DND-41 (cell line): Measurements from ENCODE around the gene PHF19.

ENCODE experiments used
- ATAC-seq: fragments of 200-7000 bp; cut with Tn5 transposase; 3 replicates; pipeline ENCODE4 v1.9.1; 2021; ENCODE audit warnings: low read depth; ENCODE audit not compliant: insufficient read depth
- DNase-seq: peaks from one replicate; pipeline ENCODE4 v3.0.0-alpha.2; 2020
- H2AFZ ChIP-seq: 2 replicates; pipeline ENCODE4 v1.6.0; 2012; ENCODE audit warnings: low read depth, low read length
- H3K27ac ChIP-seq: 2 replicates; pipeline ENCODE4 v1.5.1; 2012; ENCODE audit warnings: low read length, inconsistent platforms
- H3K27me3 ChIP-seq: fragments of 200-600 bp; sonication (generic); 2 replicates; pipeline ENCODE4 v1.6.0; 2012; ENCODE audit warnings: low read length, mild to moderate bottlenecking, inconsistent platforms; ENCODE audit not compliant: insufficient read depth, poor library complexity
- H3K36me3 ChIP-seq: 2 replicates; pipeline ENCODE4 v1.5.1; 2012; ENCODE audit warnings: low read length, inconsistent platforms; ENCODE audit not compliant: insufficient read depth
- H3K4me1 ChIP-seq: 2 replicates; pipeline ENCODE4 v1.5.1; 2012; ENCODE audit warnings: mild to moderate bottlenecking, low read length; ENCODE audit not compliant: insufficient read depth
- H3K4me2 ChIP-seq: 2 replicates; pipeline ENCODE4 v1.6.0; 2012; ENCODE audit warnings: mild to moderate bottlenecking, moderate library complexity, low read length, inconsistent platforms; ENCODE audit not compliant: insufficient read depth
- H3K4me3 ChIP-seq, 2 experiments: fragments of 200-600 bp in 1 of 2; shearing (Covaris generic) in 1 of 2; 2 replicates each; pipeline ENCODE4 v1.5.1; 2012 to 2016; ENCODE audit warnings: inconsistent platforms in 2 of 2, low read length in 2 of 2, mild to moderate bottlenecking in 2 of 2, low read depth in 1 of 2, moderate library complexity in 1 of 2
- H3K79me2 ChIP-seq: 2 replicates; pipeline ENCODE4 v1.6.0; 2012; ENCODE audit warnings: low read length, inconsistent platforms; ENCODE audit not compliant: insufficient read depth
- H3K9ac ChIP-seq: 2 replicates; pipeline ENCODE4 v1.6.0; 2012; ENCODE audit warnings: low read depth, mild to moderate bottlenecking, inconsistent platforms, low read length, moderate library complexity
- H3K9me3 ChIP-seq: 2 replicates; pipeline ENCODE4 v1.5.1; 2012; ENCODE audit warnings: low read length, moderate library complexity, mild to moderate bottlenecking, inconsistent platforms; ENCODE audit not compliant: insufficient read depth, severe bottlenecking
- H4K20me1 ChIP-seq: 2 replicates; pipeline ENCODE4 v1.6.0; 2012; ENCODE audit warnings: low read length; ENCODE audit not compliant: insufficient read depth
- EZH2 ChIP-seq: IDR thresholded peaks from 3 replicates; pipeline ENCODE4 v1.6.1; 2012; ENCODE audit warnings: borderline replicate concordance, low read depth, mild to moderate bottlenecking, moderate library complexity, low read length, inconsistent platforms; ENCODE audit not compliant: severe bottlenecking
- TF ChIP-seq, protein P1 (sequence below): IDR thresholded peaks from 2 replicates; pipeline ENCODE4 v1.5.1; 2012; ENCODE audit warnings: borderline replicate concordance, low read length, moderate library complexity, mild to moderate bottlenecking; ENCODE audit not compliant: poor library complexity, severe bottlenecking; ENCODE audit errors: extremely low read depth

Gene PHF19

GRCh38 chr9:120921661-120922181 is 44.7 kb upstream of the PHF19 start:
- peaks cover 8% of the 10 kb centered on the region; the same call in 1 of the 2 replicates for H3K4me1 ChIP-seq
- ATAC-seq: no peak

DNA sequence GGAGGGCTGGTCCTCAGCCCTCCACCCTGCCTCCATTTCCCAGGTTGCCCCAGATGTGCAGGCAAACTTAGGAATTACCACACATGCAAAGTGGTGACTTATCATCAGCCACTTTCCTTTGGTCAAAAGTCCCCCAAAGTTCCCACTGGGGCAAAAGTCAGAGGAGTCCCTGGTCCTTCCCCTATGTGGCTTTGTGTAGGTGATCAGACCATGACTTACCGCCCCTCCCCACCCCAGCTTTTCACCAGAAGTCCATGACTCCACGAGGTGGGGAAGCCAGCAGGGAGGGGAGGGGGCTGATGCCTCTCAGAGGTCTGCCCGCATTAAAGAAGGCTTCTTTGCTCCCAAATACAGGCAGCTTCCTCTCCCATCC is 43.8 kb upstream of the PHF19 start:
- H3K27me3 ChIP-seq: no peaks in the 10 kb centered on the region
- TF ChIP-seq EZH2: no peak
- TF ChIP-seq, protein P1, sequence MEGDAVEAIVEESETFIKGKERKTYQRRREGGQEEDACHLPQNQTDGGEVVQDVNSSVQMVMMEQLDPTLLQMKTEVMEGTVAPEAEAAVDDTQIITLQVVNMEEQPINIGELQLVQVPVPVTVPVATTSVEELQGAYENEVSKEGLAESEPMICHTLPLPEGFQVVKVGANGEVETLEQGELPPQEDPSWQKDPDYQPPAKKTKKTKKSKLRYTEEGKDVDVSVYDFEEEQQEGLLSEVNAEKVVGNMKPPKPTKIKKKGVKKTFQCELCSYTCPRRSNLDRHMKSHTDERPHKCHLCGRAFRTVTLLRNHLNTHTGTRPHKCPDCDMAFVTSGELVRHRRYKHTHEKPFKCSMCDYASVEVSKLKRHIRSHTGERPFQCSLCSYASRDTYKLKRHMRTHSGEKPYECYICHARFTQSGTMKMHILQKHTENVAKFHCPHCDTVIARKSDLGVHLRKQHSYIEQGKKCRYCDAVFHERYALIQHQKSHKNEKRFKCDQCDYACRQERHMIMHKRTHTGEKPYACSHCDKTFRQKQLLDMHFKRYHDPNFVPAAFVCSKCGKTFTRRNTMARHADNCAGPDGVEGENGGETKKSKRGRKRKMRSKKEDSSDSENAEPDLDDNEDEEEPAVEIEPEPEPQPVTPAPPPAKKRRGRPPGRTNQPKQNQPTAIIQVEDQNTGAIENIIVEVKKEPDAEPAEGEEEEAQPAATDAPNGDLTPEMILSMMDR: no peak
- H3K79me2 ChIP-seq: no peaks in the 10 kb centered on the region
- no peak overlapping the region for H3K4me2 ChIP-seq
- no peaks in the 10 kb centered on the region for H3K9me3 ChIP-seq
- no peak overlapping the region for H3K4me3 ChIP-seq
- H3K36me3 ChIP-seq: no peaks in the 10 kb centered on the region
- no peak overlapping the region for H2AFZ ChIP-seq
- no peak for DNase-seq
- H3K4me1 ChIP-seq: peaks cover 12% of the 10 kb centered on the region
- H3K27ac ChIP-seq: no peak overlapping the region
- no peak for ATAC-seq
- H3K9ac ChIP-seq: no peak overlapping the region
- H4K20me1 ChIP-seq: no peaks in the 10 kb centered on the region

More at GRCh38 chr9:120921661-120922181, 44.7 kb upstream of the PHF19 start:
- H3K27me3 ChIP-seq: no peaks in the 10 kb centered on the region
- no peak overlapping the region for H3K4me2 ChIP-seq
- DNase-seq: no peak
- H4K20me1 ChIP-seq: no peaks in the 10 kb centered on the region
- no peak overlapping the region for H3K4me3 ChIP-seq
- no peak overlapping the region for H3K9ac ChIP-seq
- TF ChIP-seq EZH2: no peak
- TF ChIP-seq, protein P1: no peak
- no peaks in the 10 kb centered on the region for H3K36me3 ChIP-seq
- no peaks in the 10 kb centered on the region for H3K9me3 ChIP-seq
- no peak overlapping the region for H3K27ac ChIP-seq
- H3K79me2 ChIP-seq: no peaks in the 10 kb centered on the region
- no peak overlapping the region for H2AFZ ChIP-seq

DNA sequence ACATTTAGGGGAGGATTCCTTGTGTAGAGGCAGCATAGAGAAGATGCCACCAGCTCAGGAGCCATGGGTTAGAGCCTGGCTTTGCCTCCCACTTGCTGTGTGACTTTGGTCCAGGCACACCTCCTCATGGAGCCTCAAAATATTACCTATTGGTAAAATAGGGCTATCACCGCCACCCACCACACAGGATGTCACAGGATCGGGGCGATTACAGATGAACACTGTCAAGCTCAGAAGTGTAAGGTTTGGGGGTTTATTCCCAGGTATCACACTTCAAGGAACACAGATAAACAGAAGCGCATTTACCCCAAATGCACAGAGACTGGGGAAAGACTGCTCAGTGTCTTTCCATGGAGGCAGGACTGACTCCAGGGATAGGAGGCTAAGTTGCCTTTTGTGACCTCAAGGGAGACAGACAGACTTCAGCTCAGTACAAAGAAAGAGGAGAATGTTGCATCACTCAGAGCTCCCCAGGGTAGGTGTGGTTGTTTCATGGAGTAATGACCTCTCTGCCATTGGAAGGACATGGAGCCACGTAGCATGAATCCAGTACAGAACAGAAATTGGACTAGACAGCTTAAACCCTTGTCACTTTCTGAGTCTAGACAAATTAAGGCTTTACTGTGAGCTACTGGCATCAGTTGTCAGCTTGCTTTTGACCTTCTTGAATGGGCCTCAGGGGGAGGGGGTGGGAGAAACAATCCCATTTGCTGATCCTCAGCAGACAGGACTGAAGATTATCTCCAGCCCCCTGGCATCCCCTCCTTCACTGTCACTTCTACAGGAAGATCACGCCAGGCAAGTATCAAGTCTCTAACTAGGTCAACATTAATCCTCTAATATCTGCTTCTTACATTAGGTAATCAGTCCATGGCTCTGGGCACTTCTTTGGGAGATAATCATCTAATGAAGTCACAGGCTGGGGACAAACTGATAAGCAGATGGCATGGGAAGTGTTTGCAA is 43.1 kb upstream of the PHF19 start:
- DNase-seq (no peak), ATAC-seq (no peak)
- Histone ChIP-seq H3K79me2 (no peaks in the 10 kb centered on the region), H3K27ac (no peak overlapping the region), H2AFZ (no peak overlapping the region), H3K27me3 (no peaks in the 10 kb centered on the region), H3K9me3 (no peaks in the 10 kb centered on the region), H3K4me3 (no peak overlapping the region), H3K36me3 (no peaks in the 10 kb centered on the region), H3K4me2 (no peak overlapping the region), H3K9ac (no peak overlapping the region), H4K20me1 (no peaks in the 10 kb centered on the region), H3K4me1 (peaks cover 10% of the 10 kb centered on the region)
- TF ChIP-seq, protein P1: no peak
- TF ChIP-seq EZH2: no peak
